GM12874 (cell line): ENCODE data around the gene SPATA3.

ENCODE experiments used
- CTCF ChIP-seq: IDR thresholded peaks from 2 replicates; pipeline ENCODE4 v1.5.1; 2011; ENCODE audit warnings: low read depth, mild to moderate bottlenecking, control low read depth, low read length, moderate library complexity; ENCODE audit not compliant: insufficient read depth

Gene SPATA3

GRCh38 chr2:231009236-231009919 is 13.5 kb downstream of the SPATA3 start:
- no peak for TF ChIP-seq CTCF

- TF ChIP-seq CTCF: no peak
These were observed 14.3 kb downstream of the SPATA3 start for GRCh38 chr2:231010201-231010730.

GRCh38 chr2:231011526-231011925 is 15.6 kb downstream of the SPATA3 start:
- no peak for TF ChIP-seq CTCF

GRCh38 chr2:231012463-231012862 is 16.5 kb downstream of the SPATA3 start:
- no peak for TF ChIP-seq CTCF

GRCh38 chr2:231013820-231014219 is 17.9 kb downstream of the SPATA3 start:
- no peak for TF ChIP-seq CTCF

GRCh38 chr2:231015478-231015877 is 19.6 kb downstream of the SPATA3 start:
- TF ChIP-seq CTCF: no peak

GRCh38 chr2:231015926-231016325 is 20.0 kb downstream of the SPATA3 start:
- TF ChIP-seq CTCF: no peak
